GM19023 (cell line): ENCODE data around the gene CACNA2D2.
A peak's percentile ranks its signal among the peaks of the same experiment; 100 is the strongest.

Source experiments
- ATAC-seq: cut with Tn5 transposase; IDR thresholded peaks from one replicate; pipeline ENCODE4 v1.9.1; 2021; ENCODE audit warnings: mild to moderate bottlenecking, moderate library complexity; ENCODE audit not compliant: unreplicated experiment

CACNA2D2 gene

GRCh38 chr3:50470658-50471057 is 32.8 kb downstream of the CACNA2D2 start:
- no peak for ATAC-seq

- ATAC-seq = no peak
Observed at GRCh38 chr3:50467919-50468318, 35.5 kb downstream of the CACNA2D2 start.

- ATAC-seq = no peak
Observed at GRCh38 chr3:50466177-50466576, 37.3 kb downstream of the CACNA2D2 start.

GRCh38 chr3:50464569-50464968 is 38.9 kb downstream of the CACNA2D2 start:
- no peak for ATAC-seq

DNA sequence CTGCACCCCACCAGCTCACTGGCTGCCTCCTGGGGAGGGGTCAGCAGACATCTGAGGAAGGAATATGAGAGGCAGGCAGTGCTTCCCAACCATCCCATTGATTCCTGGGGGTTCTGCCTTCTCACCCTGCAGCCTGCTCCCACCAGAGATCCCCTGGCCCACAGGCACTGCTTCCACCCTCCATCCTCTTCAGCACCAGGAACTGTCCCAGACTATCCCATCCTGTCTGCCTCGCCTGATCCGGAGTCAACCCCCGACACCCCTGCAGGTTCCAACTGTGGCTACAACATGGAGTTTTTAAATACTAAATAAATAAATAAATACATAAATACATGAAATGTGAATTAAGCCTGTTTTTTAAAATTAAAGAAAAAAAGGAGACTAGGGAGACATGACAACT is 43.6 kb downstream of the CACNA2D2 start:
- no peak for ATAC-seq

- ATAC-seq = no peak
Observed at GRCh38 chr3:50457988-50458387, 45.4 kb downstream of the CACNA2D2 start.

DNA sequence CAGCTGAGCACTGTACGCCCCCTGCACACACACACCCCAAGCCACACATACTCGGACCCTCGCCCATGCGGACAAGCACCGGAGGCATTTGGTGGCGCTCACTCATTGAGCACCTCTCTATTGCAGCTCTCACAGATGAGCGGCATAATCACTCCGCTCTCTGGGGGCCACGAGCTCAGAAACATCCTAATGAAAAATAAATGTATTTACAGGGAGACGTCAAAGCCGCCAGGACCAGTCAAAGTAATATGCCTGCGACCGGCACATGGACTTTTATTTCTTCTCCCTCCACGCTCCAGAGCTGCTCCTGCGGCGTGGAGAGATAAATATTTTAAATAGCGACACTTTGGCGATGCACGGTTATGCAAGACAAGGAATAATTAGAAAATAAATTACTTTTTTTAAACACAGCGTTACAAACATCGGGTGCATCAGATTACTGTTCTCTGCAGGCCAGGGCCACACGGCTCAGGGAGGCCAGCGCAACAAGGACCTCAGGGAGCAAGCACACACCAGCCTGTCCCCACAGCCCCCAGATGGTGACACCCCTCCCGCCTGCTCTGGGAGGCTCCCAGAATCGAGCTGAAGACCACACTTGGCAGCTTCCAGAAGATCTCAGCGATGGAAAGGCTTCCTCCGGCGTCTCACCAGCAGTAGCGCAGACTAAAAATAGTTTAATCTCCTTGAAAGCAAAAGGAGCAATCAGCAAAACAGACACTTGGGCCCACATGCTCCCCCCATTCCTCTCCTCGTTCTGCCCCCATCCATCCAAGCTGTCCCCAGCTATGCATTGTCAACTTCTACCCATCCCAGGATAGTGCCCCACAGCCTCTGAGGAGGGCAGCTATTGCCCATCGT is 48.0 kb downstream of the CACNA2D2 start:
- ATAC-seq = no peak

DNA sequence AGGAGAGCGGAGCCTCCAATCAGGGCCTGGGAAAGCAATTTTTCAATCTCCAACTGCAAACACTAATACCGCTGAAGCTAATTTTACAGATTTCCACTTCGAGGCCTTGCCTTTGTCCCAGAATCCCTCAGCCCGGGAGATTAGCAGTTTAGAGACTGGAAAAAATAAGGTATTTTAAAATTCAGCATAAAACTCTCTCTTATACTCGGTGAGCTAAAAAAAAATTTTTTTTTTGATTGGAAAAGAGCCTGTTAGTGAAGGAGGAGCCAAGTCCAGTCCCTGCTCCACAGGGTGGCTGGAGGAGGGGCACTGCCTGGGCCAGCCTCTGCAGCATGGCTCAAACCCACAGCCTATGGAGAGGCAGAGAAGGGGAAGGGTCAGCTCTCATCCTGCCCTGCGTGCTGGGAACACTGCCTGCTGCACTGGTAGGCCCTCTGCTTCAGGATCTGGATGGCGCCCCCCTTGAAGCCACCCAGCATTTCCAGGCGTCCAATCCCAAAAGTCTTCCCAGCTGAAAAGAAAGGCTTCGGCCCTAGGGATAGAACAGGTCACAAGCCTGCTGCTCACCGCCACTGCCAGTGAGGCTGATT is 48.9 kb downstream of the CACNA2D2 start:
- ATAC-seq = no peak

DNA sequence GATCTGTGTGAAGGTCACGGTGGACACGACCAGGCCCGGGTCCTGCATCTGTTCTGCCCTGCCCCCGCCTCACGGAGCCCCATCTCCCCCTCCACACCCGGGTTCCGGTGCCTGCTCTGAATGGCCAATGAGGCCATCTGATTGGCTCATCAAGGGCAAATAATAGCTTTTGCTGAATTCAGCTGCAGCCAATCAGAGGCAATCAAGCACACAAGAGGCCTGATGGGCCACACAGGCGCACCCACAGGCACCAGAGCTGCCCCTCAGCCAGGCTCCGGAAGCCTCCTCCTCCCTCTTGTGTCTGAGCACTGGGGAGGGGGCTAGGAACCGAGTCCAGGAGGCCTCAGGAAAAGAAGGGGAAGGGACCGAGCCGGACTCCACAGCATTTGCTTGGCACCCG is 49.5 kb downstream of the CACNA2D2 start:
- ATAC-seq = no peak

- ATAC-seq = no peak
Observed at GRCh38 chr3:50450209-50450921, 53.1 kb downstream of the CACNA2D2 start.

DNA sequence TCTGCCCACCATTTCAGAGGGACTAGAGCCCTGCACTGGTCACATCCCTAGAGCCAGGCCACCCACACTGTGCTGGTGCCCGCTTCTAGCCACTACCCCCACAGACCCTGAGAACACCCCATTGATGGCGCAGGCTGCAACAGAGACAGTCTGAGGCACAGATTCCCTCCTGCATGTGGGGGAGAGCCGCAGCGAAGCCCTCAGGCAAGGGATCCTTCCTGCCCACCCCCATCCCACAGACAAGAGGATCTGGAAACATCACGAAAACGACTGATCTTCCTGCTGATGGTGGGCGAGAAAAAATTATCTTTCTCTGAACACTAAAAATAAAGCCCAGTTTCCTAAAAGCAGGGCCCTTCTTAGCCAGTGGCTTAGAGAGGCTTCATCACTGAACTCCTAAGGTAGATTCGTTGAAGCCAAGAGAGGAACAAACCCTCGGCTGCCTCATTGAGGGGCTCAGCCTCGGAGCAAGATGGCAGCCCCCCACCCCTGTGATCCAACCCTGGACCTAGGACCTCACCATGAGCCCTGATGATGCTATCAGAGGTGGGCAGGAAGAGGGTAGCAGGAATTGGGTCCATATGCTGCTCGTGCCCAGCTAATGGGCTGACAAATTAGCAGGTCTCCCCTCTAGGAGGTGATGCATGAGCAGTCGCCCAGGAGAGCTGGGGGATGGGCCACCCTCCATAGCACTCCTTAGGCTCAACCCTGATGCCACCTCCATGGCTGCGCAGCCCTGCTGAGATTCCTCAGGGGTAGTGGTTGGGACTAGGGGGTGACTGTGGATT is 54.5 kb downstream of the CACNA2D2 start:
- ATAC-seq = no peak

- ATAC-seq = no peak
Observed at GRCh38 chr3:50447290-50447840, 56.1 kb downstream of the CACNA2D2 start.

DNA sequence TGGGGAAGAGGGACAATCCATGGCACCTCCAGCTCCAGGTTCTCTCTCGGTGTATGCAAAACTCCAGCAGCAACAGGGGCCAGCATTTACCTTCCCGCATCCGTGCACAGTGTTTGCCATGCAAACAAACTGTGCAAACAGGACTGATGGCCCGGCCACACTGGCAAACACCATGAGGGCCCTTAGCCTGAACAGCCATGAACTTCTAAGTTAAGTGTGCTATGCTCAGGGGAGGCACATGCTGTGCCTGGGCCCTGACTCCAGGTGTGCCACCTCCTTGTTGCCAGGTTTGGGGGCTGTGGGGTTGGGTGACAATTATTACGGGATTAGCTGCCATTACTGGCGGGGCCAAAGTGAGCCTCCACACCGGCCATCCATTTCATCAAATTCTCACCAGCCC is 57.5 kb downstream of the CACNA2D2 start:
- no peak for ATAC-seq

DNA sequence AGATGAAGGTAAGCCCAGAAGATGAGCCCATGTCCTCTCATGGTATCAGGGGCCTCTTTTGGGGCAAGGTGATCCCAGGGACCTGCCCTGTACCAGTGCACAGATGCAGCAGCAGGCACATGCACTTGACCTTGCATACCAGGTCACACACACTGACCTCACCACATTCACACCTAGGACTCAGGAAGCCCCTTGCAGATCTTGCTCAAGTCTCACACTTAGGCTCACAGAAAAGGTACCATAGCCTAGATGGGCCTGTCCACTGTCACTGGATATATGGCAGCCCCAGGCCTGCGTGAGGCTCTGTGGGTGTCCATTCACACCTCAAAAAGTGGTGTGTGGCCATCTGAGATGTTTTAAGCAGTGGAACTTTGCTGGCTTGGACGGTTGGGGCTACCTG is 58.7 kb downstream of the CACNA2D2 start:
- ATAC-seq = no peak

DNA sequence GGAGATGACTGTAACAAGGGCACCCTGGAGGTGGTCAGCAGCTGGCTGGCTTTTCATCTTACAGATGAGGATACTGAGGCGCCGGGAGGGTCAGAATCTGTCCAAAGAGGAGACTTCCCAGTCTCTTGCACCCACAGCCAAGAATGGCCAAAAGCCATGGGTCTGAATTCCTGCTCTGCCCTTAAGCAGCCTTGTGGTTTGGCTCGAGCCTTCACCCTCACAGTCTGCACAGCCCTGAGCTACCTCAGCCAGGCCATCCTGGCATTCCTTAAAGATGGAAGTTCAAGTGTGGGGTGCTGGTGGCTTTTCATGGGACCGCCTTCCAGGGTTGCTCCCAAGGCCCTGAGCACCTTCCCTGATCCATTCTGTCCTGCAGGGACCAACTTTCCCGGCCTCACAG is 59.2 kb downstream of the CACNA2D2 start:
- no peak for ATAC-seq

DNA sequence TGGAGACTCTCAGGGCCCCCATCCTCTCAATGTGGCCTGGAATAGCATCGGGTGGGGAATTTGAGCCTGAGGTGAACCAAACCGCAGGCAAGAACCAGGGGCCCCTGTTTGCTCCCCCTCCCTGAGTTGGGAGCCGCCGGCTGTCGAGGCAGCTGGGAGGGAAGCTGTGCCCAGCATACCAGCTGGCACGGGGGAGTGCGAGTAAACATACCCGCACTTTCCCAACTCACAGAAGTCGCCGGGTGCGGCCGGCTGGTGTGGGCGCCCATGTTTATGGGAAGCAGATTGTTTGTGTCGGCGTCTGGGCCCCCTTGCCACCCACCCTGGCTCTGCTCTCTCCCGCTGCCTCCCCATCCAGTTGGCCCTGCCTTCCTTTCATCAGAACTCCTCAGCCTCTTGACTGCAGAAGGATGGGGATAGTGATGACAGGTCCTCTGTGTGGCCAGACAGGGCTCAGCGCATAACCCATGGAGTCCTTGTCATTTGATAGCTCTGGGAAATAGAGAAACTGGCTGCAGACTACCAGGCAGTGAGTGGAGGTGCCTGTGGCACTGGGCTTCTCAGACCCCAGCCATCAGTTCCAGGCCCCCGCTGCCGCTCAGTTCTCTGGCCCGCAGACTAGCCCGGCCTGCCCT is 60.4 kb downstream of the CACNA2D2 start:
- no peak for ATAC-seq

DNA sequence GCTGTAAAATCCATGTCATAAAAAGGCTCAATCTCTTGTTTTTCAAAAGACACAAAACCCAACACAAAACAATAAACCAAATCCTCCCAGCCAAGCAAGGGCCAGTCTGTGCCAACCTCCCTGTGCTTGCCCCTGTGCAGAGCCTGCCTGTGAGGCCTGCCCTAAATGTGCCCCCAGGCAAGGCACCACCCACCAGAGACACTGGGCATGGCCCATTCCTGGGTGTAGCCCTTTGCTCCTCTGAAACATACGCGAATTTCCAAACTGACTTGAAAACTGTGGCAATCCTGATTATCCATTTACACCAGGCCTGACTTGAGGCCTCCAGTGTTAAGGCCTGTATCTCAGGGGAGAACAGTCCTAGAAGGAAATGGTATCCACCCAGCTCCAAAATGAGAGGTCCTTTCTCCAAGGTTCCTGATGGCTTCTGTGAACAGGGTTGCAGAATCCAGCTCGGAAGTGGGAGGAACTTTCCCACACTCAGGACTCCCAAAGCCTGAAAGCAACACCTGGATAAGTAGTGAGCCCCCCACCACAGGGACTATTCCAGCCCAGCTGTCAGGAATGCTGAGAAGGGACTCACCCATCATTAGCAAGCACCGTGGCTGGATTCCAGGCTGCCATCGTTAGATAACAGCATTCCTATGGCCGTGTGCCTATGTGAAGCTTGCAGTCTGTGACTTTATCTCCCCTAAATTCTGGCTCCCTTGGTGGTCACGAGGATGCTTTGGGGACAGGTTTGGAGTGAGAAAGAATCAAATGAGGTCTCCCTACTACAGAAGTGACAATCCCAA is 61.8 kb downstream of the CACNA2D2 start:
- ATAC-seq = no peak

- peak; percentile 65 for ATAC-seq
Observed at GRCh38 chr3:50436114-50436674, 67.2 kb downstream of the CACNA2D2 start.
